CD14-positive monocyte (primary cell): ENCODE measurements around the gene KLK7. TPM values are rescaled to one million over a fixed set of nuclear protein-coding genes. Genes with fewer than 3 reads are reported as not detected.

Experiments
- DNase-seq, 3 donors: peaks; one replicate each; pipeline ENCODE4 v3.0.0-alpha.2; 2011 to 2022
- H2AFZ ChIP-seq: 2 replicates; pipeline ENCODE4 v1.6.0; 2012; ENCODE audit warnings: mild to moderate bottlenecking, low read depth, low read length, inconsistent platforms; ENCODE audit not compliant: insufficient read depth, poor library complexity, severe bottlenecking
- H3K27ac ChIP-seq, 2 donors: 1 replicate in 1 of 2; 2 replicates in 1 of 2; pipeline ENCODE4 v1.5.1; 2012 to 2013; ENCODE audit warnings: low read length in 2 of 2, control low read depth in 1 of 2, inconsistent platforms in 1 of 2, low read depth in 1 of 2, mild to moderate bottlenecking in 1 of 2
- H3K27me3 ChIP-seq, 2 donors: one replicate each; pipeline versions ENCODE4 v1.6.0 to v1.6.1; 2011 to 2013; ENCODE audit warnings: low read length in 2 of 2; ENCODE audit not compliant: control insufficient read depth in 2 of 2, insufficient read depth in 2 of 2
- H3K36me3 ChIP-seq, 2 donors: replicated peaks in 1 of 2; 1 replicate in 1 of 2; 2 replicates in 1 of 2; pipeline versions ENCODE4 v1.5.1 to v1.6.1; 2012 to 2013; ENCODE audit warnings: low read length in 2 of 2, control low read depth in 1 of 2, inconsistent platforms in 1 of 2, mild to moderate bottlenecking in 1 of 2; ENCODE audit not compliant: insufficient read depth in 2 of 2, control insufficient read depth in 1 of 2
- H3K4me1 ChIP-seq, 2 donors: 1 replicate in 1 of 2; 2 replicates in 1 of 2; pipeline versions ENCODE4 v1.5.1 to v1.6.1; 2012 to 2013; ENCODE audit warnings: low read length in 2 of 2, control low read depth in 1 of 2, inconsistent platforms in 1 of 2, mild to moderate bottlenecking in 1 of 2, moderate library complexity in 1 of 2; ENCODE audit not compliant: insufficient read depth in 2 of 2, control insufficient read depth in 1 of 2
- H3K4me2 ChIP-seq: replicated peaks from 2 replicates; pipeline ENCODE3; 2012; ENCODE audit warnings: low read length, moderate library complexity, mild to moderate bottlenecking; ENCODE audit not compliant: poor library complexity, severe bottlenecking; ENCODE audit errors: extremely low read depth
- H3K4me3 ChIP-seq, 3 experiments: fragments of 200-600 bp in 1 of 3; sonication (generic) in 1 of 3; replicated peaks in 1 of 3; 1 replicate in 2 of 3; 2 replicates in 1 of 3; pipeline ENCODE4 v1.5.1; 2011 to 2013; ENCODE audit warnings: low read length in 3 of 3, mild to moderate bottlenecking in 3 of 3, control low read depth in 2 of 3, low read depth in 2 of 3, inconsistent platforms in 1 of 3, moderate library complexity in 1 of 3
- H3K79me2 ChIP-seq: 2 replicates; pipeline ENCODE4 v1.6.0; 2012; ENCODE audit warnings: mild to moderate bottlenecking, control low read depth, inconsistent platforms, low read length, moderate library complexity; ENCODE audit not compliant: insufficient read depth
- H3K9ac ChIP-seq: 2 replicates; pipeline ENCODE4 v1.6.0; 2017; ENCODE audit warnings: low read length, mild to moderate bottlenecking; ENCODE audit not compliant: insufficient read depth, poor library complexity, severe bottlenecking
- H3K9me3 ChIP-seq, 2 donors: replicated peaks in 1 of 2; 1 replicate in 1 of 2; 2 replicates in 1 of 2; pipeline versions ENCODE4 v1.5.1 to v1.6.1; 2012 to 2013; ENCODE audit warnings: low read length in 2 of 2, control low read depth in 1 of 2; ENCODE audit not compliant: control insufficient read depth in 1 of 2, insufficient read depth in 1 of 2
- H4K20me1 ChIP-seq: 2 replicates; pipeline ENCODE4 v1.6.0; 2012; ENCODE audit warnings: mild to moderate bottlenecking, low read length, control low read depth, moderate library complexity; ENCODE audit not compliant: insufficient read depth
- H3K27ac Mint-ChIP-seq, 7 donors: one replicate each; pipeline ENCODE4 v1.8.0; 2020; ENCODE audit warnings: mild to moderate bottlenecking in 7 of 7, mixed read lengths in 7 of 7, moderate library complexity in 6 of 7, inconsistent platforms in 2 of 7
- H3K27me3 Mint-ChIP-seq, 3 donors: one replicate each; pipeline ENCODE4 v1.8.0; 2021 to 2022; ENCODE audit warnings: low read depth in 3 of 3, mild to moderate bottlenecking in 3 of 3, mixed read lengths in 3 of 3, moderate library complexity in 3 of 3, inconsistent platforms in 1 of 3
- H3K36me3 Mint-ChIP-seq, 2 donors: one replicate each; pipeline ENCODE4 v1.8.0; 2020; ENCODE audit warnings: mixed read lengths in 2 of 2, inconsistent platforms in 1 of 2, mild to moderate bottlenecking in 1 of 2
- H3K4me1 Mint-ChIP-seq: one replicate; pipeline ENCODE4 v1.8.0; 2020; ENCODE audit warnings: mild to moderate bottlenecking, mixed read lengths
- H3K4me3 Mint-ChIP-seq, 2 donors: one replicate each; pipeline ENCODE4 v1.8.0; 2020; ENCODE audit warnings: mild to moderate bottlenecking in 2 of 2, mixed read lengths in 2 of 2, moderate library complexity in 1 of 2
- H3K9me3 Mint-ChIP-seq, 7 donors: one replicate each; pipeline ENCODE4 v1.8.0; 2020 to 2022; ENCODE audit warnings: mixed read lengths in 7 of 7, mild to moderate bottlenecking in 6 of 7, moderate library complexity in 6 of 7, inconsistent platforms in 2 of 7
- CTCF ChIP-seq: fragments of 200-600 bp; IDR thresholded peaks from one replicate; pipeline ENCODE4 v1.8.0; 2022; ENCODE audit warnings: antibody characterized with exemption, mild to moderate bottlenecking
- WGBS: methylation state at CpG from one replicate; pipeline ENCODE4 v1.1.5; 2013; ENCODE audit warnings: missing lambda C conversion rate; ENCODE audit not compliant: insufficient coverage; 5-methylcytosine and 5-hydroxymethylcytosine counted together
- intact Hi-C, 2 donors: fragments of 100-400 bp; cut with micrococcal nuclease; formaldehyde crosslinking; loops; one replicate each; pipeline versions ENCODE4 v1.15.0 to v1.15.1; 2023
- polyA plus RNA-seq, 3 donors: library from polyadenylated mRNA; depleted of rRNA in 1 of 3; unstranded in 2 of 3; stranded (reverse) in 1 of 3; fragments of 300-500 nt in 2 of 3; fragments of >200 nt in 1 of 3; fragmentation: Illumina TruSeq in 2 of 3; gene quantifications; 1 replicate in 2 of 3; 2 replicates in 1 of 3; pipeline ENCODE4 v1.2.3, GENCODE V29; 2012 to 2021

KLK7 gene
- polyA plus RNA-seq, 3 donors, result not detected

GRCh38 chr19:50963381-50963780 lies 20.3 kb downstream of the KLK7 start:
- TF ChIP-seq CTCF, result no peak

GRCh38 chr19:50962245-50962644 lies 21.5 kb downstream of the KLK7 start:
- no peak overlapping the region for H3K4me3 Mint-ChIP-seq
- no peaks in the 10 kb centered on the region for H3K36me3 Mint-ChIP-seq
- Histone ChIP-seq H3K36me3 (no peaks in the 10 kb centered on the region), H4K20me1 (no peaks in the 10 kb centered on the region), H2AFZ (no peak overlapping the region), H3K4me3 (no peak overlapping the region), H3K4me2 (no peak overlapping the region), H3K9me3 (no peaks in the 10 kb centered on the region), H3K79me2 (no peaks in the 10 kb centered on the region), H3K27ac (no peak overlapping the region), H3K27me3 (no peaks in the 10 kb centered on the region), H3K4me1 (no peaks in the 10 kb centered on the region), H3K9ac (no peak overlapping the region)
- no peak for TF ChIP-seq CTCF
- intact Hi-C loops, result no loop called here
- peaks cover 3 to 10% (median 7%) of the 10 kb centered on the region in 3 donors for H3K27me3 Mint-ChIP-seq
- no peak overlapping the region for H3K27ac Mint-ChIP-seq
- 89% methylated on average over 1 of the region's 1 CpG for WGBS
- DNase-seq, result no peak
- H3K9me3 Mint-ChIP-seq, result peaks cover 3 to 16% (median 5%) of the 10 kb centered on the region in 7 donors
- no peaks in the 10 kb centered on the region for H3K4me1 Mint-ChIP-seq

More at GRCh38 chr19:50963381-50963780, 20.3 kb downstream of the KLK7 start:
- H3K36me3 Mint-ChIP-seq, result no peaks in the 10 kb centered on the region
- no peak overlapping the region for H3K27ac Mint-ChIP-seq
- Histone ChIP-seq H4K20me1 (no peaks in the 10 kb centered on the region), H3K36me3 (no peaks in the 10 kb centered on the region), H3K9ac (no peak overlapping the region), H3K4me2 (no peak overlapping the region), H3K4me1 (no peaks in the 10 kb centered on the region), H3K79me2 (no peaks in the 10 kb centered on the region), H3K9me3 (no peaks in the 10 kb centered on the region), H3K27me3 (no peaks in the 10 kb centered on the region), H3K27ac (no peak overlapping the region), H2AFZ (no peak overlapping the region), H3K4me3 (no peak overlapping the region)
- H3K9me3 Mint-ChIP-seq, result peaks cover 3 to 16% (median 5%) of the 10 kb centered on the region in 7 donors
- H3K4me3 Mint-ChIP-seq, result no peak overlapping the region
- 94% methylated on average over 6 of the region's 6 CpGs for WGBS
- H3K4me1 Mint-ChIP-seq, result no peaks in the 10 kb centered on the region
- peaks cover 3 to 12% (median 9%) of the 10 kb centered on the region in 3 donors for H3K27me3 Mint-ChIP-seq
- no peak for DNase-seq
- intact Hi-C loops, result no loop called here
